Nephron progenitor cell (in vitro differentiated cells): ENCODE data around the gene CACNA1D.

Experiments used
- DNase-seq: peaks from one replicate; pipeline ENCODE4 v3.0.0; 2021
- H3K27ac Mint-ChIP-seq: 2 replicates; pipeline ENCODE4 v1.8.0; 2021; ENCODE audit warnings: mild to moderate bottlenecking, moderate library complexity, mixed read lengths
- H3K27me3 Mint-ChIP-seq: 2 replicates; pipeline ENCODE4 v1.8.0; 2021; ENCODE audit warnings: mild to moderate bottlenecking, low read depth, mixed read lengths; ENCODE audit not compliant: poor library complexity
- H3K36me3 Mint-ChIP-seq: 2 replicates; pipeline ENCODE4 v1.8.0; 2021; ENCODE audit warnings: low read depth, mixed read lengths
- H3K4me1 Mint-ChIP-seq: 2 replicates; pipeline ENCODE4 v1.8.0; 2021; ENCODE audit warnings: mixed read lengths
- H3K4me3 Mint-ChIP-seq: 2 replicates; pipeline ENCODE4 v1.8.0; 2021; ENCODE audit warnings: mild to moderate bottlenecking, moderate library complexity, mixed read lengths
- H3K9me3 Mint-ChIP-seq: 2 replicates; pipeline ENCODE4 v1.8.0; 2021; ENCODE audit warnings: mild to moderate bottlenecking, moderate library complexity, mixed read lengths
- TF ChIP-seq, protein P1 (sequence below): fragments of 200-600 bp; sonication (generic); IDR thresholded peaks from 2 replicates; pipeline ENCODE4 v1.5.0; 2021; ENCODE audit warnings: antibody characterized with exemption

The CACNA1D gene

DNA sequence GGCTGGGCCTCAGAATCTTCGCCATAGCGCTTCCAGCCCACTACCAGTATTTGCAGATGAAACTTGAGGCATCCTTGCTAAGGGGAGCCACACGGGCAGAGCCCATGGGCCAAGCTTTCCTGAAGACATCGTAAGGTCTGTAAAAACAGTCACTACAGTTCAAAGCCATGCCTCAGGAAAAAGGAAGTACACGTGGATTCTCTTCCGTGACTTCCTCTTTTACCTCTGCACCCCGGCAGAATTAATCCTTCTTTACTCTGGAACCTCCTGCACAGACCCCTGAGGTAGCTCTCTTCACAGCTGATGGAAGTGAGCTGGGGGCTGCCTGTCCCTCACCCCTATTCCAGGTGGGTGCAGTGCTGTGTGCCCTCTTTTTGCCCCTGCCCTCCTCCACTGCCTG is 222.6 kb downstream of the CACNA1D start:
- Mint-ChIP-seq H3K4me1 (peaks cover 7% of the 10 kb centered on the region), H3K27me3 (peaks cover 3% of the 10 kb centered on the region), H3K27ac (no peak overlapping the region), H3K36me3 (no peaks in the 10 kb centered on the region), H3K4me3 (no peak overlapping the region), H3K9me3 (no peaks in the 10 kb centered on the region)
- no peak for DNase-seq
- TF ChIP-seq, protein P1, sequence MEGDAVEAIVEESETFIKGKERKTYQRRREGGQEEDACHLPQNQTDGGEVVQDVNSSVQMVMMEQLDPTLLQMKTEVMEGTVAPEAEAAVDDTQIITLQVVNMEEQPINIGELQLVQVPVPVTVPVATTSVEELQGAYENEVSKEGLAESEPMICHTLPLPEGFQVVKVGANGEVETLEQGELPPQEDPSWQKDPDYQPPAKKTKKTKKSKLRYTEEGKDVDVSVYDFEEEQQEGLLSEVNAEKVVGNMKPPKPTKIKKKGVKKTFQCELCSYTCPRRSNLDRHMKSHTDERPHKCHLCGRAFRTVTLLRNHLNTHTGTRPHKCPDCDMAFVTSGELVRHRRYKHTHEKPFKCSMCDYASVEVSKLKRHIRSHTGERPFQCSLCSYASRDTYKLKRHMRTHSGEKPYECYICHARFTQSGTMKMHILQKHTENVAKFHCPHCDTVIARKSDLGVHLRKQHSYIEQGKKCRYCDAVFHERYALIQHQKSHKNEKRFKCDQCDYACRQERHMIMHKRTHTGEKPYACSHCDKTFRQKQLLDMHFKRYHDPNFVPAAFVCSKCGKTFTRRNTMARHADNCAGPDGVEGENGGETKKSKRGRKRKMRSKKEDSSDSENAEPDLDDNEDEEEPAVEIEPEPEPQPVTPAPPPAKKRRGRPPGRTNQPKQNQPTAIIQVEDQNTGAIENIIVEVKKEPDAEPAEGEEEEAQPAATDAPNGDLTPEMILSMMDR, result no peak

DNA sequence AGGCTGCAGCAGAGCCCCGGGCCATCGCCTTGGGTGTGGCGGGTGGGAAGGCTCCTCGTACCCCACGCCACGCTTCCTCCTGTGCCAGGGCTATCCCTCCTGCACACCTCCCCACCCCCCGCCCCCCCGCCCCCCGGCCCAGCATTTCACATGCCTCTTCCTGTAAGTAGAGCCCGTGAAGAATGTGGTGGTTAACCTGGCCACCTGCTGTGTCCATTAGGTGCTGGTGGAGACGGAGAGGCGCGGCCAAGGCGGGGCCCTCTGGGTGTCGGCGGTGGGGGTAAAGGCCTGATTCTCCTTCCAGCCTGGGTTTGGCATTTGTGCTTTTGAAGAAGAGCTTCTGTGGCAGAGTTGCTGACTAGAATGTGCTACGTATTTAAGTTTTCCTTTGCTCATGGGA is 224.1 kb downstream of the CACNA1D start:
- peaks cover 7% of the 10 kb centered on the region for H3K4me1 Mint-ChIP-seq
- DNase-seq, result no peak
- no peak overlapping the region for H3K27ac Mint-ChIP-seq
- H3K9me3 Mint-ChIP-seq, result no peaks in the 10 kb centered on the region
- no peaks in the 10 kb centered on the region for H3K36me3 Mint-ChIP-seq
- peaks cover 9% of the 10 kb centered on the region for H3K27me3 Mint-ChIP-seq
- TF ChIP-seq, protein P1, result no peak
- H3K4me3 Mint-ChIP-seq, result no peak overlapping the region

DNA sequence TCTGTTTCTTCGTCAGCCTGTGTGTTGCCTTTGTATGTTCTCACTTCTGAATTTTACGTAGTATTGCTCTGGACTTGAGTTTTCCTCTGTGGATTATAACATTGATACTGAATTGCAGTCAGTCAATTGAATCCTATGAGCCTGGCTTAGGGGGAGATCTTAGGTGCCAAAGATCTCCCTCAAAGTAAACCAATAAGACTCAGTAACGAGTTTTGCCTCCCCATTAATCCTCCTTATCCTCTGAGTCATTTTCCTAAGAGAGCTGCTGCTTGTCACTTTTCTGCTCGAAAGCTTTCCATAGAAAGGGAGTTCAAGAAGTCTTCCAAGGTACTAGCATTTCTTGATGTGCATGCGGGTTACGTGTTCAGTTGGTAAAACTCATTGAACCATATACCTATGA is 225.4 kb downstream of the CACNA1D start:
- no peaks in the 10 kb centered on the region for H3K9me3 Mint-ChIP-seq
- H3K4me1 Mint-ChIP-seq, result peaks cover 7% of the 10 kb centered on the region
- peaks cover 9% of the 10 kb centered on the region for H3K27me3 Mint-ChIP-seq
- TF ChIP-seq, protein P1, result no peak
- H3K27ac Mint-ChIP-seq, result no peak overlapping the region
- no peak for DNase-seq
- H3K36me3 Mint-ChIP-seq, result no peaks in the 10 kb centered on the region
- no peak overlapping the region for H3K4me3 Mint-ChIP-seq

DNA sequence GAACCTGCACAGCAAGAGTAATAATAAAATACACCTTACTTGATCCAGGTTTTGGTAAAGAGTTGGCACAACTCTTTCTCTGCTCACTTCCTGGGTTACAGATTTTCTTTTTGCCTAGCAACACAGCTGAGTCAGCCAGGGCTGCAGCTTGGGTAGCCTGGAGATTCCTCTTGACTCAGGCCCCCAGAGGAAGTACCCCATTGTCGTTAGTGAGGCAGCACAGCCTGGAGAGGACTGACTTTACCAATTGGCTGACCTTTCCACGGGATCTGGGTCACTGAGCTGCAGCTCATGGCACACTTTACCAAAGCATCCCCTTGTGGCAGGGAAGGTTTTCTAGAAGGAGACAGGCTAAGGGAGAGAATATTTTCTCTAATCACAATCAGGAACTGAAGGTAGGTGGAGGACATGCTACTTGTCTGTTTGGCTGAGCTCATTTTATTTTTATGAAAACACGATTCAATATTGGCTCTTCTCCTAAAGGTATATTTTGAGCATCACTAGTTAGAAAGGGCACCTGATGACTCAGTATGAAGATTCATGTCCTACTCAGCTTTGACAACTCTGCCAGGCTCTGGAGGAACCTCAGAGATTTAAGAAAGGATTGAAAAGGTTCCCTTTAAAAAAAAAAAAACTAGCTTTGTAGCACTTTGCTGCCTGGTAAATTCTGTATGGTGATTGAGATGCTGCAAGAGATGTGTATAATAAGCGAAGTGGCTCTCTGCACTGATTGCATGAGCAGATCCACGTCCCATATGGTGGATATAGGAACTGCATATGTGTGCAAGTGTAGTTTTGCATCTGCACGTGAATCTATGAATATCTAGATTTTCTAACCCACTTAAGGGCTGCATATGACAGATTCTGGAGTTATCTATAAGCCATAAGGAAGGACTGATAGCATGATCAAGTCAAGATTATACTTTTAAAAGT is 227.0 kb downstream of the CACNA1D start:
- peaks cover 12% of the 10 kb centered on the region for H3K27me3 Mint-ChIP-seq
- no peak for DNase-seq
- TF ChIP-seq, protein P1, result peak; percentile 11
- no peak overlapping the region for H3K4me3 Mint-ChIP-seq
- no peaks in the 10 kb centered on the region for H3K9me3 Mint-ChIP-seq
- H3K4me1 Mint-ChIP-seq, result peaks cover 7% of the 10 kb centered on the region
- H3K27ac Mint-ChIP-seq, result no peak overlapping the region
- H3K36me3 Mint-ChIP-seq, result no peaks in the 10 kb centered on the region

DNA sequence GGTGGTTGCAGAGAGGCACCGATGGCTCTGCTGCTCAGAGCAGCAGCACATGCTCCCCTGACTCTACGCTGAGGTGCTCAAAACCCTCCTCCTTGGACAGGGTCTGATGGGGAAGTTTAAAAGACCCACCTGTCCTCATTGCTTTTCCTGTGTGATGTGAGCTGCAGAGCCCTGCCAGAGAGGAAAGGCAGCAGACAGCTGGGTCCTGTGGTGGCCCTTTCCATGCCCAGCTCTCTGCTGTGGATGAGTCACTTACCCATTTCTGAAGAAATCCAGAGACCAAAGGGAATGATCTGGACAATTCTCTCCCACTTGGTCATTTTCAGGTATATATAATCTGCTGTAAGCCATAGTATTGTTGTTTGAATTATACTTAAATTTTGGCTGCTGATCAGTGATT is 230.2 kb downstream of the CACNA1D start:
- no peak overlapping the region for H3K27ac Mint-ChIP-seq
- no peak overlapping the region for H3K4me3 Mint-ChIP-seq
- DNase-seq, result no peak
- TF ChIP-seq, protein P1, result no peak
- no peaks in the 10 kb centered on the region for H3K36me3 Mint-ChIP-seq
- peaks cover 31% of the 10 kb centered on the region for H3K4me1 Mint-ChIP-seq
- H3K27me3 Mint-ChIP-seq, result peaks cover 17% of the 10 kb centered on the region
- no peaks in the 10 kb centered on the region for H3K9me3 Mint-ChIP-seq
